ENCODE data around the gene PAQR3. TPM values are rescaled to one million over a fixed set of nuclear protein-coding genes. Genes with fewer than 3 reads are reported as not detected.

PAQR3 gene
- total and polyA plus RNA-seq, 2 of the 8 experiments (the other 6 are each of a cell fraction or from before 2014, with no cell fraction given) = 28.9 to 35.2 TPM

GRCh38 chr4:78949735-78950134 is 10.5 kb upstream of the PAQR3 start:
- Histone ChIP-seq H4K8ac (ENCODE audit: extremely low read depth, insufficient read depth, low read length) (no peak overlapping the region), H2AK5ac (ENCODE audit: low read depth, low read length) (no peak overlapping the region), H2BK120ac (replicated peaks; ENCODE audit: low read depth, low read length) (no peak overlapping the region), H2BK5ac (ENCODE audit: low read depth, low read length) (no peak overlapping the region), H3K36me3 (ENCODE audit: control insufficient read depth in 2 of 4, insufficient read depth in 4 of 4, low read length in 3 of 4) (no peaks in the 10 kb centered on the region), H4K5ac (ENCODE audit: insufficient read length, low read depth, low read length) (no peak overlapping the region), H2AFZ (ENCODE audit: low read length) (no peak overlapping the region), H3K79me2 (ENCODE audit: control insufficient read depth in 1 of 2, insufficient read depth in 2 of 2, low read length in 2 of 2) (no peaks in the 10 kb centered on the region), H3K79me1 (ENCODE audit: low read depth, low read length) (no peaks in the 10 kb centered on the region), H3K27me3 (replicated peaks in 1 of 4; ENCODE audit: control insufficient read depth in 3 of 4, extremely low read depth in 1 of 4, insufficient read depth in 3 of 4, low read length in 3 of 4) (no peaks in the 10 kb centered on the region), H3K27ac (ENCODE audit: low read depth, low read length) (no peak overlapping the region), H3K14ac (ENCODE audit: insufficient read length) (no peak overlapping the region), H4K20me1 (replicated peaks in 1 of 2; ENCODE audit: control insufficient read depth in 1 of 2, insufficient read depth in 2 of 2, low read length in 2 of 2) (no peaks in the 10 kb centered on the region), H3K4ac (replicated peaks; ENCODE audit: insufficient read length, low read depth, low read length) (no peak overlapping the region), H3K23me2 (ENCODE audit: low read depth, low read length) (no peaks in the 10 kb centered on the region), H2BK15ac (ENCODE audit: low read length) (no peak overlapping the region), H3K56ac (replicated peaks; ENCODE audit: insufficient read length, low read depth, low read length) (no peak overlapping the region), H2BK20ac (ENCODE audit: low read length) (no peak overlapping the region), H3K9ac (replicated peaks in 1 of 4; ENCODE audit: extremely low read depth in 1 of 4, low read depth in 3 of 4, low read length in 3 of 4) (no peak overlapping the region), H3K4me3 (ENCODE audit: extremely low read depth in 1 of 4, insufficient read depth in 2 of 4, low read depth in 3 of 4, low read length in 4 of 4) (no peak overlapping the region), H3K9me3 (ENCODE audit: insufficient read depth in 2 of 2, low read depth in 1 of 2, low read length in 1 of 2) (no peaks in the 10 kb centered on the region), H3K4me1 (replicated peaks in 1 of 4; ENCODE audit: control insufficient read depth in 3 of 4, insufficient read depth in 4 of 4, low read length in 3 of 4) (no peaks in the 10 kb centered on the region), H4K91ac (replicated peaks; ENCODE audit: insufficient read length, low read length) (no peak overlapping the region), H3K4me2 (ENCODE audit: insufficient read depth in 1 of 2, low read depth in 2 of 2, low read length in 2 of 2) (no peak overlapping the region), H2BK12ac (ENCODE audit: low read depth, low read length) (no peak overlapping the region), H3K23ac (ENCODE audit: insufficient read length) (no peak overlapping the region), H3K18ac (ENCODE audit: extremely low read depth, low read length) (no peak overlapping the region)
- no peak for DNase-seq (ENCODE audit: low read depth in 1 of 2, low spot score in 2 of 2)
- FAIRE-seq = no peak
- POLR2A ChIA-PET (ENCODE audit: partially characterized antibody) = no interaction called here
- whole genome bisulfite sequencing, 2 experiments (ENCODE audit: extremely low coverage in 1 of 2, insufficient coverage in 1 of 2, insufficient read length in 1 of 2, insufficient replicate concordance in 2 of 2, low coverage in 1 of 2, low lambda C conversion rate in 2 of 2, missing lambda C conversion rate in 1 of 2) = 70% methylated on average over 1 of the region's 1 CpG; no CpG with 5 or more reads in 1 of the 2 experiments
- CTCF ChIA-PET (ENCODE audit: partially characterized antibody) = no interaction called here
- TF ChIP-seq EP300 (IDR thresholded peaks at IDR 0.05; ENCODE audit: borderline replicate concordance in 1 of 2, low read depth in 2 of 2, low read length in 2 of 2) (no peak), ASH2L (IDR thresholded peaks at IDR 0.05; ENCODE audit: low read length) (no peak), TCF12 (IDR thresholded peaks at IDR 0.05; ENCODE audit: low read depth, low read length) (no peak), GABPA (IDR thresholded peaks at IDR 0.05; ENCODE audit: borderline replicate concordance, insufficient read depth, low read length) (no peak), SIRT6 (IDR thresholded peaks at IDR 0.05; ENCODE audit: low read length) (no peak), SRF (IDR thresholded peaks at IDR 0.05; ENCODE audit: low read depth, low read length) (no peak), TBP (IDR thresholded peaks at IDR 0.05; ENCODE audit: low read depth, low read length) (no peak), KDM1A (IDR thresholded peaks at IDR 0.05; ENCODE audit: borderline replicate concordance, low read length) (no peak), POLR2A (IDR thresholded peaks at IDR 0.05; ENCODE audit: control extremely low read depth in 1 of 2, low read depth in 2 of 2, low read length in 2 of 2) (no peak), GTF2F1 (IDR thresholded peaks at IDR 0.05; ENCODE audit: borderline replicate concordance, low read depth, low read length) (no peak)
- TF ChIP-seq, protein P1, sequence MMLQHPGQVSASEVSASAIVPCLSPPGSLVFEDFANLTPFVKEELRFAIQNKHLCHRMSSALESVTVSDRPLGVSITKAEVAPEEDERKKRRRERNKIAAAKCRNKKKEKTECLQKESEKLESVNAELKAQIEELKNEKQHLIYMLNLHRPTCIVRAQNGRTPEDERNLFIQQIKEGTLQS (IDR thresholded peaks at IDR 0.05; ENCODE audit: insufficient read depth, low read depth, low read length) = no peak
- TF ChIP-seq, protein P2, sequence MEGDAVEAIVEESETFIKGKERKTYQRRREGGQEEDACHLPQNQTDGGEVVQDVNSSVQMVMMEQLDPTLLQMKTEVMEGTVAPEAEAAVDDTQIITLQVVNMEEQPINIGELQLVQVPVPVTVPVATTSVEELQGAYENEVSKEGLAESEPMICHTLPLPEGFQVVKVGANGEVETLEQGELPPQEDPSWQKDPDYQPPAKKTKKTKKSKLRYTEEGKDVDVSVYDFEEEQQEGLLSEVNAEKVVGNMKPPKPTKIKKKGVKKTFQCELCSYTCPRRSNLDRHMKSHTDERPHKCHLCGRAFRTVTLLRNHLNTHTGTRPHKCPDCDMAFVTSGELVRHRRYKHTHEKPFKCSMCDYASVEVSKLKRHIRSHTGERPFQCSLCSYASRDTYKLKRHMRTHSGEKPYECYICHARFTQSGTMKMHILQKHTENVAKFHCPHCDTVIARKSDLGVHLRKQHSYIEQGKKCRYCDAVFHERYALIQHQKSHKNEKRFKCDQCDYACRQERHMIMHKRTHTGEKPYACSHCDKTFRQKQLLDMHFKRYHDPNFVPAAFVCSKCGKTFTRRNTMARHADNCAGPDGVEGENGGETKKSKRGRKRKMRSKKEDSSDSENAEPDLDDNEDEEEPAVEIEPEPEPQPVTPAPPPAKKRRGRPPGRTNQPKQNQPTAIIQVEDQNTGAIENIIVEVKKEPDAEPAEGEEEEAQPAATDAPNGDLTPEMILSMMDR (IDR thresholded peaks at IDR 0.05; ENCODE audit: control extremely low read depth in 1 of 3, insufficient read depth in 1 of 3, low read depth in 1 of 3, low read length in 3 of 3) = no peak

Measured in H1 (cell line).